ENCODE measurements around the gene EPC1. TPM values are rescaled to one million over a fixed set of nuclear protein-coding genes. Genes with fewer than 3 reads are reported as not detected.

EPC1 gene
- total and polyA plus RNA-seq, 2 of the 8 experiments (the other 6 are each of a cell fraction or from before 2014, with no cell fraction given): 23.7 to 42.3 TPM

DNA sequence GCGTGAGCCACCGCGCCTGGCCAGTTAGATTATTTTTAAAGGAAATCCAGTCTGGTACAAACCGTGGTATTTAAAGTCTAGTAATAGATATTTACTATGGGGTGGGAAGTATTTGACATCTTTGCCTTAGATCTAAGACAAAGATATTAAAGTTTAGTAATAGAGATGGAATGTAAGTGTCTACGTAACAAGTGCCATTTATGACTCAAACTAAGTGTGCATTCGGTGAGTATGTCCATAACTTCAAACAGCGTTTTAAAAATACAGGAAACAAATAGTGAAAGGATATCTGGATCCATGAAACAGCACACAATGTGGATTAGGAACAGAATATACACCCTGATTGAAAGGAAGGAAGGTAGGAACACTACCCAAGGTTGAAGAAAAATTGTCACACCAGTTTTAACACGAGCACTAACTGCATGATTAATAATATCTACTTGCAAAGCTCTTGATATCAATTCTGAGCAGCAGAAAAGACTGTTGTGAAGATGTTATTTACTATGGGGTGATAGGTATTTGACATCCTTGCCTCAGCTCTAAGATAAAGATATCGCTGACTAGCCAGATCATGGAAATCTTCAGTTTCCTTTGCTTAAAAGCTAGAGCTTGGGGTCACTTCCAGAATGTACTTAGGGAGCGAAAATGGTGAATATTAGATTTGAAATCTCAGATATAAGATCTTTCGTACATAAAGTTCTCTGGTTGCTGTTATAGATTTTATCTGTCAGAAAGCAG lies 48.7 kb downstream of the EPC1 start:
- no peak overlapping the region for H2AFZ ChIP-seq (ENCODE audit: low read length)
- H2AK5ac ChIP-seq (ENCODE audit: low read depth, low read length): no peak overlapping the region
- H2BK12ac ChIP-seq (ENCODE audit: low read depth, low read length): no peak overlapping the region
- no peak overlapping the region for H4K8ac ChIP-seq (ENCODE audit: extremely low read depth, insufficient read depth, low read length)
- TF ChIP-seq EGR1 (IDR thresholded peaks at IDR 0.05; ENCODE audit: borderline replicate concordance, low read depth, low read length) (no peak), SIN3A (conservative IDR thresholded peaks at IDR 0.05 in 1 of 2, IDR thresholded peaks at IDR 0.05 in 1 of 2; ENCODE audit: low read depth in 1 of 2, low read length in 2 of 2) (no peak), BCL11A (IDR thresholded peaks at IDR 0.05; ENCODE audit: low read depth in 2 of 2, low read length in 2 of 2) (no peak), TAF1 (IDR thresholded peaks at IDR 0.05; ENCODE audit: low read depth, low read length) (no peak), CHD2 (IDR thresholded peaks at IDR 0.05; ENCODE audit: low read length) (no peak), TEAD4 (IDR thresholded peaks at IDR 0.05; ENCODE audit: low read depth, low read length) (no peak), EZH2 (IDR thresholded peaks at IDR 0.05; ENCODE audit: low read depth, low read length, severe bottlenecking) (no peak), ASH2L (IDR thresholded peaks at IDR 0.05; ENCODE audit: low read length) (no peak), ZNF274 (IDR thresholded peaks at IDR 0.05; ENCODE audit: borderline replicate concordance, extremely low read depth, low read length) (no peak)
- TF ChIP-seq, protein P1, sequence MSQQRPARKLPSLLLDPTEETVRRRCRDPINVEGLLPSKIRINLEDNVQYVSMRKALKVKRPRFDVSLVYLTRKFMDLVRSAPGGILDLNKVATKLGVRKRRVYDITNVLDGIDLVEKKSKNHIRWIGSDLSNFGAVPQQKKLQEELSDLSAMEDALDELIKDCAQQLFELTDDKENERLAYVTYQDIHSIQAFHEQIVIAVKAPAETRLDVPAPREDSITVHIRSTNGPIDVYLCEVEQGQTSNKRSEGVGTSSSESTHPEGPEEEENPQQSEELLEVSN (IDR thresholded peaks at IDR 0.05): no peak
- TF ChIP-seq, protein P2, sequence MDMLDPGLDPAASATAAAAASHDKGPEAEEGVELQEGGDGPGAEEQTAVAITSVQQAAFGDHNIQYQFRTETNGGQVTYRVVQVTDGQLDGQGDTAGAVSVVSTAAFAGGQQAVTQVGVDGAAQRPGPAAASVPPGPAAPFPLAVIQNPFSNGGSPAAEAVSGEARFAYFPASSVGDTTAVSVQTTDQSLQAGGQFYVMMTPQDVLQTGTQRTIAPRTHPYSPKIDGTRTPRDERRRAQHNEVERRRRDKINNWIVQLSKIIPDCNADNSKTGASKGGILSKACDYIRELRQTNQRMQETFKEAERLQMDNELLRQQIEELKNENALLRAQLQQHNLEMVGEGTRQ (IDR thresholded peaks at IDR 0.05; ENCODE audit: low read length): no peak
- no peak overlapping the region for H3K18ac ChIP-seq (ENCODE audit: extremely low read depth, low read length)
- H4K20me1 ChIP-seq (replicated peaks in 1 of 2; ENCODE audit: control insufficient read depth in 1 of 2, insufficient read depth in 2 of 2, low read length in 2 of 2): no peaks in the 10 kb centered on the region
- H3K23ac ChIP-seq (ENCODE audit: insufficient read length): no peak overlapping the region
- WGBS, 2 experiments (ENCODE audit: extremely low coverage in 1 of 2, insufficient coverage in 1 of 2, insufficient read length in 1 of 2, insufficient replicate concordance in 2 of 2, low coverage in 1 of 2, low lambda C conversion rate in 2 of 2, missing lambda C conversion rate in 1 of 2): 96% methylated on average over 11 of the region's 11 CpGs; no CpG with 5 or more reads in 1 of the 2 experiments
- no peak overlapping the region for H3K56ac ChIP-seq (replicated peaks; ENCODE audit: insufficient read length, low read depth, low read length)
- ChIA-PET CTCF (ENCODE audit: partially characterized antibody) (no interaction called here), POLR2A (ENCODE audit: partially characterized antibody) (interaction anchor here (0.7 kb wide), 1 partner anchor 38 kb away, joined by 3 read pairs; no protein-coding TSS in a partner anchor)
- no peak overlapping the region for H3K4me2 ChIP-seq (ENCODE audit: insufficient read depth in 1 of 2, low read depth in 2 of 2, low read length in 2 of 2)
- H3K23me2 ChIP-seq (ENCODE audit: low read depth, low read length): no peaks in the 10 kb centered on the region
- H2BK20ac ChIP-seq (ENCODE audit: low read length): no peak overlapping the region
- no peak overlapping the region for H2BK5ac ChIP-seq (ENCODE audit: low read depth, low read length)
- no peak overlapping the region for H3K27ac ChIP-seq (ENCODE audit: low read depth, low read length)
- no peak overlapping the region for H2BK120ac ChIP-seq (replicated peaks; ENCODE audit: low read depth, low read length)
- peaks cover 0 to under 1% (median 0%) of the 10 kb centered on the region in 4 experiments; a peak in 2 of 8 replicates for H3K36me3 ChIP-seq (ENCODE audit: control insufficient read depth in 2 of 4, insufficient read depth in 4 of 4, low read length in 3 of 4)
- H3K4me1 ChIP-seq (replicated peaks in 1 of 4; ENCODE audit: control insufficient read depth in 3 of 4, insufficient read depth in 4 of 4, low read length in 3 of 4): no peaks in the 10 kb centered on the region
- no peak overlapping the region for H3K14ac ChIP-seq (ENCODE audit: insufficient read length)
- H4K91ac ChIP-seq (replicated peaks; ENCODE audit: insufficient read length, low read length): no peak overlapping the region
- peaks cover 3 to 64% of the 10 kb centered on the region in 2 experiments; a peak in 3 of 4 replicates for H3K79me2 ChIP-seq (ENCODE audit: control insufficient read depth in 1 of 2, insufficient read depth in 2 of 2, low read length in 2 of 2)
- no peak overlapping the region for H3K4me3 ChIP-seq (ENCODE audit: extremely low read depth in 1 of 4, insufficient read depth in 2 of 4, low read depth in 3 of 4, low read length in 4 of 4)
- no peak overlapping the region for H2BK15ac ChIP-seq (ENCODE audit: low read length)
- no peak overlapping the region for H3K4ac ChIP-seq (replicated peaks; ENCODE audit: insufficient read length, low read depth, low read length)
- DNase-seq (ENCODE audit: low read depth in 1 of 2, low spot score in 2 of 2): no peak
- no peak overlapping the region for H3K9ac ChIP-seq (replicated peaks in 1 of 4; ENCODE audit: extremely low read depth in 1 of 4, low read depth in 3 of 4, low read length in 3 of 4)
- no peaks in the 10 kb centered on the region for H3K79me1 ChIP-seq (ENCODE audit: low read depth, low read length)
- no peak overlapping the region for H4K5ac ChIP-seq (ENCODE audit: insufficient read length, low read depth, low read length)
- H3K27me3 ChIP-seq (replicated peaks in 1 of 4; ENCODE audit: control insufficient read depth in 3 of 4, extremely low read depth in 1 of 4, insufficient read depth in 3 of 4, low read length in 3 of 4): no peaks in the 10 kb centered on the region
- no peak for FAIRE-seq
- no peaks in the 10 kb centered on the region for H3K9me3 ChIP-seq (ENCODE audit: insufficient read depth in 2 of 2, low read depth in 1 of 2, low read length in 1 of 2)

All from H1 (cell line).